RWPE2 (cell line): ENCODE measurements around the gene NHS.

Source experiments
- ATAC-seq: fragments of 200-7000 bp; cut with Tn5 transposase; 3 replicates; pipeline ENCODE4 v1.9.1; 2021; ENCODE audit warnings: low read depth
- DNase-seq: peaks from one replicate; pipeline ENCODE4 v3.0.0-alpha.2; 2020; ENCODE audit warnings: low spot score
- H3K27ac ChIP-seq: fragments of 450-650 bp; 2 replicates; pipeline ENCODE4 v1.5.1; 2017; ENCODE audit warnings: mild to moderate bottlenecking; ENCODE audit not compliant: poor library complexity, severe bottlenecking
- H3K27me3 ChIP-seq: fragments of 250-450 bp; sonication (Bioruptor Pico); 2 replicates; pipeline ENCODE4 v1.5.1; 2021; ENCODE audit warnings: mild to moderate bottlenecking, moderate library complexity; ENCODE audit not compliant: insufficient read depth, poor library complexity, severe bottlenecking
- H3K36me3 ChIP-seq: fragments of 250-450 bp; sonication (Bioruptor Pico); 2 replicates; pipeline ENCODE4 v1.5.1; 2020; ENCODE audit warnings: low read depth, mild to moderate bottlenecking, moderate library complexity
- H3K4me1 ChIP-seq: fragments of 250-450 bp; sonication (Bioruptor Pico); 2 replicates; pipeline ENCODE4 v1.5.1; 2021; ENCODE audit warnings: mild to moderate bottlenecking, moderate library complexity; ENCODE audit not compliant: insufficient read depth, poor library complexity, severe bottlenecking
- H3K4me3 ChIP-seq: fragments of 250-450 bp; sonication (Bioruptor Pico); 2 replicates; pipeline ENCODE4 v1.5.1; 2021; ENCODE audit warnings: mild to moderate bottlenecking, moderate library complexity; ENCODE audit not compliant: severe bottlenecking
- H3K9me3 ChIP-seq: fragments of 250-450 bp; sonication (Bioruptor Pico); 2 replicates; pipeline ENCODE4 v1.5.1; 2021; ENCODE audit warnings: mild to moderate bottlenecking, moderate library complexity; ENCODE audit not compliant: severe bottlenecking
- TF ChIP-seq, protein P1 (sequence below): fragments of 450-650 bp; IDR thresholded peaks from one replicate; pipeline ENCODE4 v1.5.1; 2017; ENCODE audit warnings: mild to moderate bottlenecking, moderate library complexity; ENCODE audit not compliant: poor library complexity, severe bottlenecking

The NHS gene

DNA sequence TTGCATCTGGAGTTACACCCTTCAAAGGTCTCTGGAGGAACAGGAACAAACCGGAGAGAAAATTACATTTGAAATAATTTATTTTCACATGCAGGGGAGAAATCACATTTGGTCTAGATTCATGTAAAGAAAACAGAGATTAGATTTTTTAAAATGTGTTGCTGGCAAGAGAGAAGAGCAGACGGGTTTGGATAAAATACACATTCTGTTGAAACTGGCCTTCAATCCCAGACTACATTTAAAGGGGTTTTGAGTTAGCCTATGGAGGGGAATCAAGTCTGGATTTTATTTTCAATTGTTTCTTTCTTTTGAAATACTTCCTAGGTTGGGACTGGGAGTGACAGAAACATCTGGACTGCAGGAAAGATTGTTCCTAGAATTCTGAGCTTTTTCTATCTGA lies 180.8 kb downstream of the NHS start:
- ATAC-seq: no peak

DNA sequence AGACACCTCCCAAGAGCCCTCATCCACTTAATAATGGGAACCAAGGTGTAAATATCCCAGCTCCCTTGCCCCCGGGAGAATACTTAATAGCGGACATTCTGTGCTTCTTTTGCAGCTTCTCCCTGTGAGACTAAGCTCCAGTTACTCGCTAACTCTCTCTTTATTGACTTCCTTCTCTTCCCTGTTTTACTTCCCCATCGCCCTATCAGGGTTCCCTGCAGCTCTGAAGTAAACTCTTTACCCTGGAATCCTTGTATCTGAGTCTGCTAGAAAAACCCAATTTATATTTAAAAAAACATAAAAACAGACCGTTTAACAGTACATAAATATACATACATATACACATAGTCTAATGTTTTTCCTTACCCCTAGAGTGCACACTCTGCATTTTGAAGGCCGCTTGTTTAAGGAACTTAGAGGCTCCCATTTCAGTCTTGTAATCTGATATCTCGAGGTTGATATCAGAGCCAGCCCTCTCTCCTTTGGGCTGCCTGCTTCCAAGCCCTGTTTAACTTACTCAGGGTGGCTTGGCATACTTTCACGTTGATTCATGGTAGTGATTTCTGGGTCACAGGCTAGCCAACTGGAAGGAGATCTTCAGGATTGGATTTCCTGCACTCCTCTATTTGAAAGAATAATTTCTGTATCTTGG lies 184.9 kb downstream of the NHS start:
- Histone ChIP-seq H3K4me3 (no peak overlapping the region), H3K36me3 (no peaks in the 10 kb centered on the region), H3K4me1 (peaks cover 18% of the 10 kb centered on the region), H3K9me3 (no peaks in the 10 kb centered on the region), H3K27ac (peak overlapping the region; percentile 57), H3K27me3 (no peaks in the 10 kb centered on the region)
- DNase-seq (no peak), ATAC-seq (peak; percentile 99)
- TF ChIP-seq, protein P1, sequence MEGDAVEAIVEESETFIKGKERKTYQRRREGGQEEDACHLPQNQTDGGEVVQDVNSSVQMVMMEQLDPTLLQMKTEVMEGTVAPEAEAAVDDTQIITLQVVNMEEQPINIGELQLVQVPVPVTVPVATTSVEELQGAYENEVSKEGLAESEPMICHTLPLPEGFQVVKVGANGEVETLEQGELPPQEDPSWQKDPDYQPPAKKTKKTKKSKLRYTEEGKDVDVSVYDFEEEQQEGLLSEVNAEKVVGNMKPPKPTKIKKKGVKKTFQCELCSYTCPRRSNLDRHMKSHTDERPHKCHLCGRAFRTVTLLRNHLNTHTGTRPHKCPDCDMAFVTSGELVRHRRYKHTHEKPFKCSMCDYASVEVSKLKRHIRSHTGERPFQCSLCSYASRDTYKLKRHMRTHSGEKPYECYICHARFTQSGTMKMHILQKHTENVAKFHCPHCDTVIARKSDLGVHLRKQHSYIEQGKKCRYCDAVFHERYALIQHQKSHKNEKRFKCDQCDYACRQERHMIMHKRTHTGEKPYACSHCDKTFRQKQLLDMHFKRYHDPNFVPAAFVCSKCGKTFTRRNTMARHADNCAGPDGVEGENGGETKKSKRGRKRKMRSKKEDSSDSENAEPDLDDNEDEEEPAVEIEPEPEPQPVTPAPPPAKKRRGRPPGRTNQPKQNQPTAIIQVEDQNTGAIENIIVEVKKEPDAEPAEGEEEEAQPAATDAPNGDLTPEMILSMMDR: no peak

More for the DNA sequence above, 180.8 kb downstream of the NHS start:
- TF ChIP-seq, protein P1: no peak
- no peaks in the 10 kb centered on the region for H3K36me3 ChIP-seq
- peaks cover 39% of the 10 kb centered on the region for H3K4me1 ChIP-seq
- no peak for DNase-seq
- no peak overlapping the region for H3K4me3 ChIP-seq
- H3K9me3 ChIP-seq: no peaks in the 10 kb centered on the region
- H3K27me3 ChIP-seq: no peaks in the 10 kb centered on the region
- H3K27ac ChIP-seq: no peak overlapping the region

DNA sequence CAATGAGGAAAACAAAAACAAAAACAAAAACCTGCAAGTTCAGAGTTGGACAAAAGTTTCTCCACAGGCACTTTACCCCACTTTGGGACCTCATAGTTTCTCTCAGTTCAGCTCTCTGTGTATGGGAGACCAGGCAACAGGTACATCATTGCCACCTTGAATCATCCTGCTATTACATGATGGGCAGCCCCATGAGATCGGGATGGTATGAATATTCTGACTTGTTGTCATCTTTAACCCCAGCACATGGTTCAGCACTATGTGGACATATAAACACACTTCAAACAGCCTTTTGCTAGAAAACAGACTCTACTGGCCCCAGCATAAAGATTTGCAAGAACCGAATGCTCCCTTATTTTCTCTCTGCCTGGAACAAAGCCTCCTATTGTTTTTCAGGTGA lies 185.4 kb downstream of the NHS start:
- no peaks in the 10 kb centered on the region for H3K27me3 ChIP-seq
- TF ChIP-seq, protein P1: no peak
- H3K36me3 ChIP-seq: no peaks in the 10 kb centered on the region
- DNase-seq (no peak), ATAC-seq (peak; percentile 11; the same call in 1 of the 3 replicates)
- no peak overlapping the region for H3K4me3 ChIP-seq
- peak overlapping the region; percentile 57 for H3K27ac ChIP-seq
- no peaks in the 10 kb centered on the region for H3K9me3 ChIP-seq
- H3K4me1 ChIP-seq: peaks cover 18% of the 10 kb centered on the region

DNA sequence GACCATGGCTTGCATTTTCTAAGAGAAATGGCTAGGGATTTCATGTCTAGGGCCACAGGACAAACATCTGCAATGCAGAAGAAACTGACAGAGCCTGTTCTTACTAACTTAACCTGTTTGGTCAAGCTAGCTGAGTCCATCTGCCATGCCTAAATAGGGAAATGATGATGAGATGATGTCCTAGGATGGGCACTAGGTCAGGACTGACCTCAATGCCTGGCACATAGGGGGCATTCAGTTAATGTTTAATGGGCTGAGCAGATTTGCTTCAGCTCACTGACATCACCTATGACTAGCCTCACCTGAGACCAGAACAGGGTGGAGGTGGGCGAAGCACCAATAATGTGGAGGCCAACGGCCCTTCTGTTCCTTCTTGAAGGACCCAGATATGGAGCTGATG lies 188.1 kb downstream of the NHS start:
- DNase-seq: no peak
- ATAC-seq: no peak
- H3K9me3 ChIP-seq: no peaks in the 10 kb centered on the region
- H3K4me3 ChIP-seq: no peak overlapping the region
- H3K27ac ChIP-seq: no peak overlapping the region
- H3K36me3 ChIP-seq: no peaks in the 10 kb centered on the region
- TF ChIP-seq, protein P1: no peak
- no peaks in the 10 kb centered on the region for H3K27me3 ChIP-seq
- peaks cover 18% of the 10 kb centered on the region for H3K4me1 ChIP-seq

DNA sequence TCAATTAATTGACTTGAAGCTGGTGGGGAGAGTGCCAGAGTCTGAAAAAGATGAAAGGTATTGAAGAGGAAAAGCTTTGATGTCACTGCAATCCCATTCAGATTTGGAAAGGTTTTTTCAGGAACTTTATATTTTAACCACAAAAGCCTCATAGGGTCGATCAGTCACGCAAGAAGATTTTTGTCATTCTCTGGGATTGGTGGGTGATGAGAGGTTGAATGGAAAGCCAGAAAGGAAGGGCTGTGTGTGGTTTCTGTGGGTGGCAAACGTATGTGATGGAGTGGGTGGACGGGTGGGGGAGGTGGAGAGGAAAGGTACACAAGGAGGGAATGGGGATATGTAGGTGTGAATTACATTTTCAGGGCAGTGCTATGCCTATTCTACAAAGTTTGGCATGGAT lies 188.5 kb downstream of the NHS start:
- Histone ChIP-seq H3K4me1 (peaks cover 18% of the 10 kb centered on the region), H3K4me3 (no peak overlapping the region), H3K9me3 (no peaks in the 10 kb centered on the region), H3K36me3 (no peaks in the 10 kb centered on the region), H3K27ac (no peak overlapping the region), H3K27me3 (no peaks in the 10 kb centered on the region)
- TF ChIP-seq, protein P1: no peak
- DNase-seq (no peak), ATAC-seq (no peak)
